Body of pancreas (tissue), 4 donors: ENCODE results near the gene KRTAP10-1. TPM values are rescaled to one million over a fixed set of nuclear protein-coding genes. Genes with fewer than 3 reads are reported as not detected.

Experiments used
- ATAC-seq: fragments of 150-250 bp; one replicate; pipeline ENCODE4 v1.9.1; 2016
- DNase-seq, 4 donors: peaks; one replicate each; pipeline ENCODE4 v3.0.0-alpha.2; 2019
- H3K27ac ChIP-seq, 4 donors: fragments of 200-600 bp; sonication (generic); 1 replicate in 3 of 4; 2 replicates in 1 of 4; pipeline versions ENCODE4 v1.5.1 to v1.6.1; 2016 to 2019; ENCODE audit warnings: mild to moderate bottlenecking in 1 of 4, mixed read lengths in 1 of 4, moderate library complexity in 1 of 4
- H3K27me3 ChIP-seq, 2 donors: fragments of 200-600 bp; sonication (generic); one replicate each; pipeline ENCODE4 v1.6.0; 2016; ENCODE audit warnings: mild to moderate bottlenecking in 1 of 2
- H3K36me3 ChIP-seq, 2 donors: fragments of 200-600 bp; sonication (generic); replicated peaks in 1 of 2; 2 replicates each; pipeline ENCODE4 v1.5.1; 2016; ENCODE audit warnings: low read depth in 2 of 2; ENCODE audit not compliant: insufficient read depth in 1 of 2
- H3K4me1 ChIP-seq: fragments of 200-600 bp; sonication (generic); one replicate; pipeline ENCODE4 v1.6.0; 2016
- H3K4me3 ChIP-seq, 2 donors: fragments of 200-600 bp; sonication (generic); 1 replicate in 1 of 2; 2 replicates in 1 of 2; pipeline ENCODE4 v1.5.1; 2016 to 2019
- H3K9me3 ChIP-seq, 3 donors: fragments of 200-600 bp; sonication (generic); 1 replicate in 2 of 3; 2 replicates in 1 of 3; pipeline ENCODE4 v1.5.1; 2016
- POLR2A ChIP-seq, 3 donors: fragments of 450-650 bp; IDR thresholded peaks; one replicate each; pipeline ENCODE4 v1.6.1; 2016; ENCODE audit warnings: antibody characterized with exemption in 3 of 3, mild to moderate bottlenecking in 2 of 3
- WGBS, 2 donors: methylation state at CpG; one replicate each; pipeline ENCODE4 v1.1.5; 2017; 5-methylcytosine and 5-hydroxymethylcytosine counted together
- intact Hi-C: fragments of 100-400 bp; cut with DNase I; formaldehyde crosslinking; loops from one replicate; pipeline ENCODE4 v1.15.1; 2023
- total RNA-seq, 2 donors: library from RNA; depleted of rRNA; stranded (reverse); fragments of >200 nt; gene quantifications; one replicate each; pipeline ENCODE4 v1.1.0, GENCODE V29; 2016
- TF ChIP-seq, protein P1 (sequence below), 7 experiments: fragments of 450-650 bp in 4 of 7; fragments of 200-600 bp in 3 of 7; sonication (generic) in 3 of 7; IDR thresholded peaks; one replicate each; pipeline ENCODE4 v1.5.1; 2016 to 2019; ENCODE audit warnings: antibody characterized with exemption in 7 of 7

KRTAP10-1 gene
- total RNA-seq, 2 donors from 2014 or later = not detected

DNA sequence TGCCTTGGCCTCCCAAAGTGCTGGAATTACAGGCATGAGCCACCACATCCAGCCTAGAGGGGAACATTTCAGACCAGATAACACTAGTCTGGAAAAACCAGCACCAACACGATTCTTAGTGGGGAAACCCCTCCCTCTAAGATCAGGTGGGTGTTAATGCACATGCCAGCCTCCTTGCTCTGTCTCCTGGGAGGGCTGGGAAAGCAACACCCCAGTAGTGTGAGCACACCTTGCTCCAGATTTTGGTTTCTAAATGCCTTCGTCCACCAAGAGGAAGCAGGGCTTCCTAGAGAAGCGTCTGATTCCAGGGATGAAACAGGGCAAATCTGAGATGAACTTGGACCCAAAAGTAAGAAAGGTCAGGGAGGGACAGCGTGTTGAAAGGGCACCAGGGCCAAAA, 31.3 kb upstream of the KRTAP10-1 start:
- H3K4me3 ChIP-seq = no peak overlapping the region
- DNase-seq = no peak
- no peak overlapping the region for H3K27ac ChIP-seq
- intact Hi-C loops = no loop called here
- H3K9me3 ChIP-seq = no peaks in the 10 kb centered on the region
- H3K4me1 ChIP-seq = no peaks in the 10 kb centered on the region
- H3K27me3 ChIP-seq = peaks cover 0 to 4% of the 10 kb centered on the region in 2 donors
- H3K36me3 ChIP-seq = no peaks in the 10 kb centered on the region
- TF ChIP-seq, protein P1, sequence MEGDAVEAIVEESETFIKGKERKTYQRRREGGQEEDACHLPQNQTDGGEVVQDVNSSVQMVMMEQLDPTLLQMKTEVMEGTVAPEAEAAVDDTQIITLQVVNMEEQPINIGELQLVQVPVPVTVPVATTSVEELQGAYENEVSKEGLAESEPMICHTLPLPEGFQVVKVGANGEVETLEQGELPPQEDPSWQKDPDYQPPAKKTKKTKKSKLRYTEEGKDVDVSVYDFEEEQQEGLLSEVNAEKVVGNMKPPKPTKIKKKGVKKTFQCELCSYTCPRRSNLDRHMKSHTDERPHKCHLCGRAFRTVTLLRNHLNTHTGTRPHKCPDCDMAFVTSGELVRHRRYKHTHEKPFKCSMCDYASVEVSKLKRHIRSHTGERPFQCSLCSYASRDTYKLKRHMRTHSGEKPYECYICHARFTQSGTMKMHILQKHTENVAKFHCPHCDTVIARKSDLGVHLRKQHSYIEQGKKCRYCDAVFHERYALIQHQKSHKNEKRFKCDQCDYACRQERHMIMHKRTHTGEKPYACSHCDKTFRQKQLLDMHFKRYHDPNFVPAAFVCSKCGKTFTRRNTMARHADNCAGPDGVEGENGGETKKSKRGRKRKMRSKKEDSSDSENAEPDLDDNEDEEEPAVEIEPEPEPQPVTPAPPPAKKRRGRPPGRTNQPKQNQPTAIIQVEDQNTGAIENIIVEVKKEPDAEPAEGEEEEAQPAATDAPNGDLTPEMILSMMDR (IDR thresholded peaks at IDR 0.05) = no peak
- TF ChIP-seq POLR2A (IDR thresholded peaks at IDR 0.05) = no peak
- ATAC-seq = no peak
- WGBS, 2 donors = 64 to 66% methylated on average over 3 to 4 of the region's 4 CpGs

DNA sequence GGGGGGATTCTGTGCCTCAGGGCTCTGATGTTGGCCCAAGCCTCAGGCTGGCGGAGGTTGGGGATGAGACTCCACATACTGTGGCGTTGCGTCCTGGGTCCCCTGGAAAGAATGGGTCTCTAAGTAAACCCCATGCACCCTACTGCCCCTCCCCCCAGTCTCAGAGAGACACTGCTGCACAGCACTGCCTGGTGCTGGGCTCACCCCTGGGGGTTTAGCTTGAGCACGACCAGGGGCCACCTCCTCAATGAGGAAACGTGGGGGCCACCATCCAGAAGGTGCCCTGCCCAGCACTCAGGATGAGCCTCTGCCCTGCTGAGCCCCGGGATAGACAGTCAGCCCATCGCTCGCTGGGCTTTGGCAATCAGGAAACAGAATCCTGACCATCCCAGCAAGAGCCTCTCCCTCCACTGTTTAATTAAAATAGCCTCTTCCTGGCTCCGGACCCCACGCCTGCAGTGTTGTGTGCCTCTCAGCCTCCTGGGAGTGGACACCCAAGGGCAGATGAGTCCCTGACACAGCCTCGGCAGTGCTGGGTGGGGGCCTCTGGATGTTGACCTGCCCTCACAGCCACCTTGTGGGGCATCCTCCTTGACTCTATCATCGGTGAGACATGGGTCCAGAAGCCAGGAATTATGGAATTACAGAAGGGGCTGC, 30.0 kb upstream of the KRTAP10-1 start:
- no peak overlapping the region for H3K4me3 ChIP-seq
- DNase-seq = no peak
- TF ChIP-seq POLR2A (IDR thresholded peaks at IDR 0.05) = no peak
- TF ChIP-seq, protein P1 (IDR thresholded peaks at IDR 0.05) = no peak
- H3K9me3 ChIP-seq = no peaks in the 10 kb centered on the region
- ATAC-seq = no peak
- peaks cover 0 to 4% of the 10 kb centered on the region in 2 donors for H3K27me3 ChIP-seq
- H3K4me1 ChIP-seq = no peaks in the 10 kb centered on the region
- H3K36me3 ChIP-seq = no peaks in the 10 kb centered on the region
- H3K27ac ChIP-seq = no peak overlapping the region
- WGBS, 2 donors = 71 to 75% methylated on average over 12 of the region's 12 CpGs
- intact Hi-C loops = no loop called here

DNA sequence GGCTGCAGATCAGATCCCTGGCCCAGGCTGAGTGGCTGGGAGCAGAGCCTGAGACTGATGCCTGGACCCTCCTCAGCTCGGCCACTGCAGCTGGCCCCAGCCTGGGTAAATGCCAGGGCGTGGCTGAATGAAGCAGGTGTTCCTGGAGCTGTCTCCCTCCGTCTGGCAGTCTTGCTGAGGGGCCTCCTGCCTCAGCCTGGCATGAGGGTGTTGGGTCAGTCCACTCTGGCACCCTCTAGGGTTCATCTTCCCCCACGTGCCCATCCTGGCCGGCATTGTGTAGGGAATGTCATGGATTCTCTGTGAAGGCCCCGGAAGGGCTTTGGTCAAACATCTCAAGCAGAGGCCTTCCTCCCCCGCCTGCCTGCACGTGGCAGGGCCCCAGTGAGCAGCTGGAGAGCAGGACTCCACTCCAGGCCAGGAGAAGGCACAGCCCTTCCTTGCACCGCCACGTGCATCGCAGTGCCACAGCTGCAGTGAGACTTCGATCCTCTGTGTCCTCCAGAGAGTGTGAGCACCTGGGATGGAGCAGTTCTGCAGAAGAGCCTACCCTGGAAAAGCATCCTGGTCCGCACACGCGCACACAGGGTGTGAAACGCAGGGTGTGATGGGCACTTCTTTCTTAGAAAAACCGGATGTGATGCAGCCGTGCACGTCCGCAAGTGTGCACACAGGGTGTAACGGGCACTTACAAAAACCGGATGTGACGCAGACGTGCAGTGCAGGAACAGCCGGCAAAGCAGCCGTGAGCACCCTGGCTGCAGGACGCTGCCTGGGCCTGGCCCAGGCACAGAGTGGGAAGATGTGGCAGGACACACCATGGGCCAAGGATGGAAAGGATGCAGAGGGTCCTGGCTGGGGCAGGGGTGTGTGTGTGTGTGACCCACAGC, 28.9 kb upstream of the KRTAP10-1 start:
- Histone ChIP-seq H3K4me3 (no peak overlapping the region), H3K27ac (no peak overlapping the region), H3K9me3 (no peaks in the 10 kb centered on the region), H3K27me3 (no peaks in the 10 kb centered on the region), H3K4me1 (no peaks in the 10 kb centered on the region), H3K36me3 (no peaks in the 10 kb centered on the region)
- ATAC-seq = no peak
- DNase-seq = no peak
- TF ChIP-seq, protein P1 (IDR thresholded peaks at IDR 0.05) = no peak
- no peak for TF ChIP-seq POLR2A (IDR thresholded peaks at IDR 0.05)
- 62 to 67% methylated on average over 12 to 27 of the region's 27 CpGs for WGBS, 2 donors
- intact Hi-C loops = no loop called here

DNA sequence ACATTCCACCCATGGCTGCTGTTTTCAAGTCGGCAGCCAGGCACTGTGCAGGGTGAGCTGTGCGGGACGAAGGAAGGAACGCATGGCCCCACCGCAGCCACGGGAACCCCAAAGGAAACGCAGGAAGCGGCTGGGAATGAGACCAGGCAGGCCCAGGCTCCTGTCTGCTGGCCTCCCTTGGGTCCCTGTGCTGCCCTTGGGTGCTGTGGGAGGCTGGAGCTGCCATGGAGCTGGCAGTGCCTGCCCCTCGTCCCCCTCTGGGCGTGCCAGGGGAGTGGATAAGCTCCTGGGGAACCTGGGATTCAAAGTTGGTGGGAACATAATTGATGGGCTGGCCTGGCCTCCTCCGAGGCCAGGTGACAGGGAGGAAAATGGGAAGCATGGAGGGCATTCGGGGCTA, 28.3 kb upstream of the KRTAP10-1 start:
- DNase-seq (no peak), ATAC-seq (no peak)
- Histone ChIP-seq H3K27ac (no peak overlapping the region), H3K27me3 (no peaks in the 10 kb centered on the region), H3K4me3 (no peak overlapping the region), H3K36me3 (no peaks in the 10 kb centered on the region), H3K9me3 (no peaks in the 10 kb centered on the region), H3K4me1 (no peaks in the 10 kb centered on the region)
- intact Hi-C loops = no loop called here
- TF ChIP-seq, protein P1 (IDR thresholded peaks at IDR 0.05) = no peak
- TF ChIP-seq POLR2A (IDR thresholded peaks at IDR 0.05) = no peak
- 44 to 75% methylated on average over 2 to 6 of the region's 12 CpGs for WGBS, 2 donors
